GM12801 (cell line): ENCODE results near the gene TNFRSF19.

Experiments
- TF ChIP-seq, protein P1 (sequence below): IDR thresholded peaks from one replicate; pipeline ENCODE4 v1.5.1; 2011; ENCODE audit warnings: control low read depth; ENCODE audit not compliant: insufficient read length; ENCODE audit errors: extremely low read depth

Gene TNFRSF19

GRCh38 chr13:23623394-23623793 lies 53.2 kb downstream of the TNFRSF19 start:
- TF ChIP-seq, protein P1, sequence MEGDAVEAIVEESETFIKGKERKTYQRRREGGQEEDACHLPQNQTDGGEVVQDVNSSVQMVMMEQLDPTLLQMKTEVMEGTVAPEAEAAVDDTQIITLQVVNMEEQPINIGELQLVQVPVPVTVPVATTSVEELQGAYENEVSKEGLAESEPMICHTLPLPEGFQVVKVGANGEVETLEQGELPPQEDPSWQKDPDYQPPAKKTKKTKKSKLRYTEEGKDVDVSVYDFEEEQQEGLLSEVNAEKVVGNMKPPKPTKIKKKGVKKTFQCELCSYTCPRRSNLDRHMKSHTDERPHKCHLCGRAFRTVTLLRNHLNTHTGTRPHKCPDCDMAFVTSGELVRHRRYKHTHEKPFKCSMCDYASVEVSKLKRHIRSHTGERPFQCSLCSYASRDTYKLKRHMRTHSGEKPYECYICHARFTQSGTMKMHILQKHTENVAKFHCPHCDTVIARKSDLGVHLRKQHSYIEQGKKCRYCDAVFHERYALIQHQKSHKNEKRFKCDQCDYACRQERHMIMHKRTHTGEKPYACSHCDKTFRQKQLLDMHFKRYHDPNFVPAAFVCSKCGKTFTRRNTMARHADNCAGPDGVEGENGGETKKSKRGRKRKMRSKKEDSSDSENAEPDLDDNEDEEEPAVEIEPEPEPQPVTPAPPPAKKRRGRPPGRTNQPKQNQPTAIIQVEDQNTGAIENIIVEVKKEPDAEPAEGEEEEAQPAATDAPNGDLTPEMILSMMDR, result no peak

DNA sequence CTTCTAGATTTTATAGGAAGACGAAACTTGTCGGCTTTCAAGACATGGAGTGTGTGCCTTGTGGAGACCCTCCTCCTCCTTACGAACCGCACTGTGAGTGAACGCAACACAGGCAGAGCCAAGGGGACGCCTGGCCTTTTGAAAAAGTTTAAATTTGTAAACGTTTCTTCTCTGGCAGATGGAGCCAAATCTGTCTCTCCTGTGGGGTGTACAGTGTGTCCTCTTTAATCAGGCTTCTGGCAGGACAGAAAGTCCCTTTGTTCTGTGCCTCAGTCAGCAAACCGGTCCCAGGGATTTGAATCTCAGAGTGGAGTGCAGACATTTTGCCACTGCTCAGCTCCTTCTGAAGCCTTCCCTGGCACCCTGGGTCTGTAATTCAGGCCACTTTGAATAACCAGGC lies 56.5 kb downstream of the TNFRSF19 start:
- TF ChIP-seq, protein P1, result no peak

- TF ChIP-seq, protein P1, result no peak
Observed at GRCh38 chr13:23627410-23627809, 57.2 kb downstream of the TNFRSF19 start.

DNA sequence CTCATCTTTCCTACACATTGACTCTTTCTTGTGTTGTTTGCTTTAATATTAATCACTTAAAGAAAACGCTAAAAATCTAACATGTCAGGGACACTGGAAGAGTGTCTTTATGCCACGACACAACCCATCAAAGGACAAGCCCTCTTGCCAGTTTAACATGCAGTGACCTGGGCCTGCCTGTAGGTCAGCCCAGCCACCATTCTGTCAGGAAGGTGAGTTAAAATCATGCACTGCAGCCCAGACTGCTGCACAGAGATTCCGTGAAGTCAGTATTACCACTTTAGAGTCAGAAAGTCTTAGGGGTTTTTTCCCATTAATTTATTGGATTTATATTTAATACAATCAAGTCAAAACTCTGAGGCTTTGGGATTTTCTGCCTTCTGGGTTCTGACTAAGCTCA lies 58.0 kb downstream of the TNFRSF19 start:
- TF ChIP-seq, protein P1, result no peak

DNA sequence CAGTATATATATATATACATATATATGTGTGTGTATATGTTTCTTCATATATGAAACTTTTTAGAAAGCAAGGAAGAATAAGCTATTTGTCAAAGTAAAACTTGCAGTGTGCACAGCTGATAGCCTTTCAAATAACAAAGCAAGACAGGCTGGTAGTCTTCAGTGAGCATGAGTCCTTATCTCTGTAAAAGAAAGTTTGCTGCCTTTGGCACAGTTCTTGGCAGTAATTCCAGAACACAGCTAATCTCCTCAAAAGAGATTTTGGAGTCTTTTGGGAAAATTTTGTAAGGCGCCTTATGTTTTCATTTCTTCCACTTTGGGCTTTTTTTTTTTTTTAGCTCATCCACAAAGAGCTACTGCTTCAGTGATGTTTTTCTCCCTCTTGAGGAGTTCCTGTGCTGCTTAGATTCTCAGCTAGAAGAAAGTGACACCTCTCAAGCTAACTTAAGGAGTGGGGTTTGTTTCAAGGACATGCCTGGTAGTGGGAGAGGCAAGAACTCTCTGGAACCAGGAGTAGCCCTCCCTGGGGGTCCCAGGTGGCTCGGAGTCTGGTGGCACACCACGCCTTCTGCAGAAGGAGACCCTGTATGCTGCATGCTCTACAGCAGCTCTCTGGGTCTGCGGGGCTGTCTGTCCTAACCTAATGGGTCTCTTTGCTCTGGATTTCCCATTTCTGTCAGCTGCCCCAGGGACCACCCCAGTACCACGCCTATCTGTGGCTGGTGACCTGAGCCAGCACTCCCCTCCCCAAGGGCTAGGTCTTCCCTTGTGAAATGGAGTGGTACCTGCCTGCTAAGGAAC lies 58.8 kb downstream of the TNFRSF19 start:
- TF ChIP-seq, protein P1, result no peak

DNA sequence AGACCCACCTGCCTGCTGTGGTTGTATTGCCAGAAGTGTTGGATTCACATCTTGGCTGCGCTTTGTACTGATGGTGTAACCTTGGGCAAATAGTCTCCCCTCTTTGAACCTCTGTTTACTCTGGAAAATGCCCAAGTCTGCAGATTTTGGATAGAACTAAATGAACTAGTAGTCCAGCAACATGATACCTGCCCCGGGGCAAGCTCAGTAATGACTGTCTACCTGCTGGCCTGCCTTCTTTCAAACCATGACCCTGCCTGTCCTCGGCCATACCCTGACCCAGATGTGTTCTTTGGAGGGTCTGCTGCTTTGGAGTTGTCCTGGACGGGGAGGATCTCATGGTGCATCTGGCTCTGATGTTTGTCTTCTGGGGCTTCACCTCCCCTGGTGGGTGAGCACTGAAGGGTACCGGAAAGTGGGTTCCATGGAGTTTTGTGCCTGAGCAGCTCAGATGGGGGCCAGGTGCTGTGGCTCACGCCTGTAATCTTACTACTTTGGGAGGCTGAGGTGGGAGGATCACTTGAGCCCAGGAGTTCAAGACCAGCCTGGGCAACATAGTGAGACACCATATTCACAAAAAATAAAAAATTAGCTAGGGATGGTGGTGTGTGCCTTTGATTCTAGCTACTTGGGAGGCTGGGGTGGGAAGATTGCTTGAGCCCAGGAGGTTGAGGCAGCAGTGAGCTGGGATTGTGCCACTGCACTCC lies 59.5 kb downstream of the TNFRSF19 start:
- TF ChIP-seq, protein P1, result no peak

- TF ChIP-seq, protein P1, result no peak
Observed at GRCh38 chr13:23630349-23631093, 60.3 kb downstream of the TNFRSF19 start.
